H54 (cell line): Measurements from ENCODE around the gene FN3K.

Experiments used
- DNase-seq: peaks from one replicate; pipeline ENCODE4 v3.0.0; 2011; ENCODE audit warnings: low spot score, mixed read lengths; ENCODE audit not compliant: insufficient read length
- FAIRE-seq: peaks from 3 replicates; lab custom pipeline; 2011; peaks lifted over from hg19 to GRCh38; lab: Jason Lieb, UNC
- POLR2A ChIP-seq: IDR thresholded peaks from 2 replicates; pipeline ENCODE4 v1.6.1; 2011; ENCODE audit warnings: low read depth, mild to moderate bottlenecking, low read length

Gene FN3K

DNA sequence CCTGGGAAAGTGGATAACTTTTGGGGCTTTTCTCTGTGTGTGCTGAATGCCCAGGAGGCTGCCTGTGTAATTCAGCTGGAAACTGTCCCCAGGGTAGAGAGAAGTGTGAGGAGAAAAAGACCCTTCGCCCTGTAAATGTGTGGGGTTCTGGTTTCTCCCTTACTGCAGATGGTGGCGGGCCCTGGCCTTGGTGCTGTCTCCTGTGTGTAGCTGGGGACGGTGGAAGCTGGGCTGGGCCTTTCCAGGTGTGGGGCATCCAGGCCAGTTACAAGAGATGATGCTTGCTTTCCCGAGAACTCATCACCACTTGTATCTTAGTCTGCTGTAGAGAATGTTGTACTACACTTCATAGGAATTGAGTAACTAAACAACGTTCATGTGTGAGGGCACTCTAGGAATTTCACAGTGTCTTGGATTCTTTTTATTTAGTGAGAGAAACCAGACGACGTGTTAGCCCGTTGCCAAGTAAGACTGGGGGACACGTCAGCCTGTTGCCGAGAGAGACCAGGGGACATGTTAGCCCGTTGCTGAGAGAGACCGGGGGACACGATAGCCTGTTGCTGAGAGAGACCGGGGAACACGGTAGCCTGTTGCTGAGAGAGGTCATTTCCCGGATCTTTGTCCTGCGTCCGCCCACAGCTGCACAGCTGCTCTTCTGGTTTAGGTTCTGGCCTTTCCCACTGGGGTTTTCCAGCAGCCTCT lies 59.5 kb downstream of the FN3K start:
- no peak for FAIRE-seq
- no peak for TF ChIP-seq POLR2A

DNA sequence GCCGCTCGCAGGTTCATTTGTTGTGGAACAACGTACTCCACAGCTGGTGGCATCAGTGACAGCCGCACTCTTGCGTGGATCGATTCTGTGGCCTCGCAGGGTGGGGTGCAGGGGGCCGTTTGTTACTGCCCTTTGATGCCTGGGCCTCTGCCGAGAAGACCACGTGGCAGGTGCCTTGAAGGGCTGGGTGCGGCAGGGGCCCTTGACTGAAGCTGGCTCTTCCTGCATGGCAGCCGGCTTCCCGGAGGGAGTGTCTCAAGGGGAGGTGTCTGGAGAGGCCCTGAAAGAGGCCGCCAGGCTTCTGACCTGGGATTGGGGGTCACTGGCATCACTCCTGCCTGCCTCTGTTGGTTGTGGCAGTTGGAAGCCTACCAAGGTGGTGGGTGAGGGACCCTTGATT lies 60.2 kb downstream of the FN3K start:
- no peak for TF ChIP-seq POLR2A
- FAIRE-seq = no peak
- DNase-seq = no peak

More for the DNA sequence above, 59.5 kb downstream of the FN3K start:
- DNase-seq = no peak

- no peak for TF ChIP-seq POLR2A
- DNase-seq (no peak), FAIRE-seq (no peak)
Measured at GRCh38 chr17:82797061-82797460, 61.6 kb downstream of the FN3K start.

- no peak for FAIRE-seq
- DNase-seq = no peak
- TF ChIP-seq POLR2A = no peak
Measured at GRCh38 chr17:82798752-82799151, 63.3 kb downstream of the FN3K start.

DNA sequence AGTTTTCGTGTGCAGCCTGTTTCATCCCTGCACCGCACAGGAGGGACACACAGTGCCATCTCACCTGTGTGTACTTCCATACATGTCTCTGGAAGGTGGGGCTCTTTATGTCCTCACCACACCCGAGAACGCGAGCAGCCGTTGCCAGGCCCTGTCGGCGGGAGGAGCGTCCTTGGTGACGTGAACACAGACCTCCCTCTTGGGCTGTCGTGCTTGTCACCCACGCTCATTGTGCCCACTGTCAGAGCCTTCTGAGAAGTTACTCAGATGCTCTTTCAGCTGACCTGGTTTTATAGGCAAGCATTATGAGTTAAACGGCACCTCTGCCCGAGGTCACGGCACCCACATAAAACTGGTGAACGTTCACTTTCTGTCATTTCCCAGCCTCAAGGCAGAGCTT lies 64.2 kb downstream of the FN3K start:
- no peak for TF ChIP-seq POLR2A
- no peak for FAIRE-seq

More for the DNA sequence above, 64.2 kb downstream of the FN3K start:
- DNase-seq = no peak
